SW480 (cell line): Measurements from ENCODE around the gene ACOT7.
"Not testable (repeated sequence)": the region's sequence is repeated elsewhere in the genome, so short reads cannot be mapped to it uniquely, and the experiment has no call there.

Source experiments
- DNase-seq: peaks from one replicate; pipeline ENCODE4 v3.0.0-alpha.2; 2016; ENCODE audit warnings: low spot score

The ACOT7 gene

DNA sequence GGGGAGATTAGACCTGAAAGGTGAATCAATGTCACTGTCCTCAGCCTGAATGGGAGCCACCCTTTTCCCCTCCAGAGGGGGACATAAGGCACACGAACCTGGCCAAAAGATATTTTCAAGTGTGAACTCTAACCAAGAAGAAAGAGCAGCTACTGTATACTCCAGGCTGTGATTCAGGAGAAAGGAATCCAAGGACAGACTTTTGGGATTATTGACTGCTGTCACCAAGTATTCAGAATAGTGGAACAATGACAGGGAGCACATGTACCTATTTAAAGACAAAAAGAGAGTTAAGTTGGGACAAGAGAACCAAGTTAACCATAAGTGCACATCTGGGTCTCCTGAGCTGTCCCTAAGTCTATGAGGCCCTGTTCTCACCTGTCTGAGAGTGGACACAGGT, 160.2 kb downstream of the ACOT7 start:
- no peak for DNase-seq

DNA sequence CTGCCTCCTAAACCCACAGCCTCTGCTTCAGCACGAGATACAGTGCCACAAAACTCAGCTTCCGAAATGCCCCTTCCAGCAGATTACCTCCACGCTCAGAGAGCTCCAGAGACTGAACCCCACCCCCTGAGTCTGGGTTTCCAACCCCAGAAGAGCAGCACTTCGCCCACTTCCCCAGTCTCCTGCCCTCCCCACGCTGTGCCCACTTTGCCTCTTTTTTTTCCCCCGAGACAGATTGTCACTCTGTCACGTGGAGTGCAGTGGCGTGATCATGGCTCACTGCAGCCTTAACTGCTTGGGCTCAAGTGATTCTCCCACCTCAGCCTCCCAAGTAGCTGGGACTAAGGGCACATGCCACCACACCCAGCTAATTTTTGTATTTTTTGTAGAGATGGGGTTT, 167.9 kb downstream of the ACOT7 start:
- no peak for DNase-seq

DNA sequence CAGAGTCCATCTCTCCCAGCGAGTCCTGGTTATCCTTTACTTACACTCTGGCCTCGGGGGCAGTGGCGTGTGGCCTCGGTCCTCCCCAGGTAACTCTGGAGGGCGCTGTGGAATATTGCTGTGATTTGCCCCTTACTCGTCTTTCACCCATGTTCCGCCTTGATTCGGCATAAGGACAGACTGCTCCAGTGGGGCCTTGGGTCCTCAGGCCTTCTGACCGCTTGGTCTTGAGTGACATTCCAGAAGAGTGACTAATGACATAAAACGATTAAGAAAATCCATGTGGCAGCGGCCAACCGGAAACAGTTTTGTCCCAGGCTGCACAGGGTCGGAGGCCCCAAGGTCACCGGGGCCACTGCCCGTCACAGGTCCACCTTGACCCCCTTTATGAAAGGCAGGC, 168.8 kb downstream of the ACOT7 start:
- DNase-seq, result peak; percentile 33

DNA sequence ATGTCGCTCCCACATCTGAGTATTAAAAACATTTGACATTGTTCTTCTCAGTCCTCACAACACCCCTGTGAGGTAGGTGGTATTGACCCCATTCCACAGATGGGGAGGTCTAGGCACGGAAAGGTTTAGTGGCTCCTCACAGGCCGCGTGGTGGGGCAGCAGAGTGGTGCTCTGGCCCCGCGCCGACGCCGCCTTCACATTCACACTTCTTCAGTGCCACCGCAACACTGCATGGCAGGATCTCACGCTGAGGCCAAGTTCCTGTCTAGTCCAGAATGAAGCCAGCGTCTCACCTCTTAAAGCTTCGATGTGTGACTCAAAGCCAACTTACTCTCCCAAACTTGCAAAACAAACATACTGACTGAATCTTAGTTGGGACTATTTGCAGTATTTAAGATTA, 169.9 kb downstream of the ACOT7 start:
- no peak for DNase-seq

DNA sequence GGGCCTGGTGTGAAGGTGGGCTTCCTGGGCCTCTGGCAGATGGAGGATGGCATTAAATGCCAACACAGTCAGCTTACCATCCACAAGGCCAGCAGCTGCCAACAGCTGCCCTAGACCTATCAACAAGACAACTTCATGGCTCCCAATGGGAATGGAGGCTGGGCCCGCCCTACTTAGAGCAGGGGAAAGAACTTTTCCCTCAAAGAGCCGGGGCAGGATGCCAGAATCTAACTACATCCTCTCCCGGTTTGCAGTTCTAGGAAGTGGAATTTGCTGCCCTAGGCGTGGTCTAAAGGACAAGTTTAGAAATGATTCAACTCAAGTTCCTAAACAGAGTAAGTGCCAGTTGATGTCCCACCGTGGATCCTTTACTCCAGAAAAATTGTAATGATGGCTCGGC, 170.9 kb downstream of the ACOT7 start:
- DNase-seq, result no peak

DNA sequence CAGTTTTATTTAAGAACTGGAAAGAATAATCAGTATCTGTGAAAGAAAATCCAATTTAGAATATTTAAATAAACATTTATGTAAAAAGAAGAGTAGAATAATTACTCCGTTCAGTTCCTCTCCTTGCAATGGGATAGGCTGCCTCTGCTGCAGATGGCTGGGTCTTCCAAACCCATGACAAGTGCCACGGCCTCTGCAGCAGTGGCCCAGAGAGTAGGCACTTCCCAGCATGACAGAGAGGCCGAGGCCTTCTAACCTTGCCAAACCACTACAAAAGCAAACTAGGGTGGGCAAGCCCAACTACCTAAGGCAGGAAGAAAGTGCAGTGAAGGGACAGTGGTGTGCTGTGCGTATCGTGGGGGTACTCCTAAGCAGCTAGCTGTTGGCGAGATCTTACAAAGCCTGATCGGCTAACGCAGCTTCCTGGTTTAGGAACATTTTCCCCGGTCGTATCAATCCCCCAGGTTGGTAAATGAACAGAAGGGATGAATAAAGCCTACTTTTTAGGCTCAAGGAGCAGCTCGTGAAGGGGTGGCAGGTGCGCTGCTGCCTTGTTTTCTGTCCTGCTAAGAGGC, 172.3 kb downstream of the ACOT7 start:
- no peak for DNase-seq

DNA sequence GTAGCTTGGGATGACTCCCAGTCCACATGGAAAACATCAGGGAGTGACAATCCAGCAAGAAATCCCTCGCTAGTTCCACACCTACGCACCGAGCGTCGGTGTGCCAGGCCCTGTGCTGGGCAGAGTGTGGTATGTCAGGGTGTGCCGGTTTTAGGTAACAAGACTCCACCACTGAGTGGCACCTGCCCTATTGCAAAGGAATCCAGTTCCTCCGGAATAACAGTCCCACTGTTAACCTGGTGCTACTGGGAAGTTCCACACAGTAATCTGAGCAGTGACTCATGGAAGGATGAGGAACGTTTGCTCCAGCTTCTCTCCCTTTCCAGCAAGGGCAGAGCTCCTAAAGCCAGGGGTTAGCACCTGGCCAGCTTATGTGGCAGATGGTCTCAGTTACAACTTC, 173.3 kb downstream of the ACOT7 start:
- DNase-seq, result no peak

DNA sequence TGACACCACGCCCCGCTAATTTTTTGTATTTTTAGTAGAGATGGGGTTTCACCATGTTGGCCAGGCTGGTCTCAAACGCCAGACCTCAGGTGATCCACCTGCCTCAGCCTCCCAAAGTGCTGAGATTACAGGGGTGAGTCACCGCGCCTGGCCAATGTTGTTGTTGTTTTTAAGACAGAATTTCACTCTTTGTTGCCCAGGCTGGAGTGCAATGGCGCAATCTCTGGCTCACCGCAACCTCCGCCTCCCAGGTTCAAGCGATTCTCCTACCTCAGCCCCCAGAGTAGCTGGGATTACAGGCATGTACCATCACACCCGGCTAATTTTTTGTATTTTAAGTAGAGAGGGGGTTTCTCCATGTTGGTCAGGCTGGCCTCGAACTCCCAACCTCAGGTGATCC, 173.9 kb downstream of the ACOT7 start:
- not testable (repeated sequence) for DNase-seq

DNA sequence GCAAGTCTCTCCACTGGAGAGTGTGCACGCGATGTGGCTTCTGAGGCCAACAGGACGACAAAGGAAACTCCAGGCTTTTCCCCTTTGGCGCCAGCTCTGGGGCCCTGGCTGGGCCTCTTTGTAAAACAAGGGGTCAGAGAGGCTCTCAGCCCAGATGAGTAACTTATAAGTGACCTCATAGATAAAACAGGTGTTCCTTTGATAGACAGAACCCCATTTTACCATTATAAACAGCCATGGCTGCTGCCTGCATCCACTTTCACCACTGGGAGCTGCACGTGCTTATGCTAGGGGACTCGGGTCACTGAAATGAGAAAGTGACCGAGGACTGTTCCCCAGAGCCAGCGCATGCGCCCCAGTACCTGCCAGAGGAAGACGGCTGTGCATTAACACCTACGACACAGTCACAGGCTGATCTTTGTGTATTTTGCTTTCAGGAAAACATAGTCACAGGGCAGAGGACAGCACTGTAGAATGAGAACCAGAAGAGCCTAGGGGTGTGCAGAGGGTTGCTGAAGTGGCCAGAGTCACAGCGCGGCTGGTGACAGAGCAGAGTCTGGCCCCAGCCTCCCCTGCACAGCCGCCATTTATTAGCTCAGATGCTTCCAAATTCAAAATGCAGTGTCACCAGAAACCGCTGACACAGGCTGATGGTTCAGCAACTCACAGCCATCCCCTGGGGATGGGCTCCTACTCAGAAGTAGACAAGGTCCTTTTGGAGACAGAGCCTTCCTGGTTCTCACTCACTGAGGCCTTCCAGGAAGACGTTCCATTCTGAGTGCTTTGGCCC, 175.0 kb downstream of the ACOT7 start:
- DNase-seq, result no peak
